Left lung (tissue), 10 donors: ENCODE results near the gene KIAA0408. TPM values are rescaled to one million over a fixed set of nuclear protein-coding genes. Genes with fewer than 3 reads are reported as not detected.

Source experiments
- ATAC-seq: fragments of 200-7000 bp; cut with Tn5 transposase; one replicate; pipeline ENCODE4 v1.9.1; 2020; ENCODE audit warnings: moderate library complexity
- DNase-seq, 4 donors: peaks; one replicate each; pipeline ENCODE4 v3.0.0-alpha.2; 2013 to 2020
- H3K27ac ChIP-seq, 2 donors: fragments of 200-600 bp; sonication (generic) in 1 of 2; one replicate each; pipeline versions ENCODE4 v1.5.0 to v1.8.0; 2020 to 2021
- H3K27me3 ChIP-seq, 2 donors: fragments of 200-600 bp; sonication (generic) in 1 of 2; one replicate each; pipeline versions ENCODE4 v1.5.0 to v1.8.0; 2020 to 2021
- H3K36me3 ChIP-seq, 2 donors: fragments of 200-600 bp; sonication (generic) in 1 of 2; one replicate each; pipeline versions ENCODE4 v1.5.0 to v1.8.0; 2020 to 2021
- H3K4me1 ChIP-seq, 2 donors: fragments of 200-600 bp; one replicate each; pipeline ENCODE4 v1.8.0; 2021
- H3K4me3 ChIP-seq, 2 donors: fragments of 200-600 bp; sonication (generic) in 1 of 2; one replicate each; pipeline versions ENCODE4 v1.5.0 to v1.8.0; 2020 to 2021; ENCODE audit warnings: mild to moderate bottlenecking in 1 of 2
- H3K9me3 ChIP-seq, 2 donors: fragments of 200-600 bp; sonication (generic) in 1 of 2; one replicate each; pipeline versions ENCODE4 v1.5.0 to v1.8.0; 2020 to 2021
- intact Hi-C, 2 donors: fragments of 100-400 bp; cut with DNase I; formaldehyde crosslinking; loops; one replicate each; pipeline versions ENCODE4 v1.11.2 to v1.14.2; 2022
- polyA plus RNA-seq, 6 donors: library from polyadenylated mRNA; unstranded; fragments of 120-200 nt; gene quantifications; one replicate each; pipeline ENCODE4 v1.2.1, GENCODE V29; 2013; ENCODE audit not compliant: insufficient read length in 6 of 6
- total RNA-seq, 2 donors: library from RNA; stranded (reverse); fragmentation: NEBNext Ultra II Directional; extraction: Animal tissue kit (Norgen Biotek cat#: 25700); gene quantifications; one replicate each; pipeline ENCODE4 v1.2.1, GENCODE V29; 2021
- TF ChIP-seq, protein P1 (sequence below), 2 donors: fragments of 200-600 bp; sonication (generic) in 1 of 2; IDR thresholded peaks; one replicate each; pipeline versions ENCODE4 v1.5.0 to v1.8.0; 2021; ENCODE audit warnings: antibody characterized with exemption in 2 of 2
- donor health status: DM: no; HTN: yes; CAD: no.
- donor health status: DM: no; HTN: no; CAD: no.

The KIAA0408 gene
- total and polyA plus RNA-seq, 8 donors, result 19.1 to 53.4 (median 39.5) TPM

DNA sequence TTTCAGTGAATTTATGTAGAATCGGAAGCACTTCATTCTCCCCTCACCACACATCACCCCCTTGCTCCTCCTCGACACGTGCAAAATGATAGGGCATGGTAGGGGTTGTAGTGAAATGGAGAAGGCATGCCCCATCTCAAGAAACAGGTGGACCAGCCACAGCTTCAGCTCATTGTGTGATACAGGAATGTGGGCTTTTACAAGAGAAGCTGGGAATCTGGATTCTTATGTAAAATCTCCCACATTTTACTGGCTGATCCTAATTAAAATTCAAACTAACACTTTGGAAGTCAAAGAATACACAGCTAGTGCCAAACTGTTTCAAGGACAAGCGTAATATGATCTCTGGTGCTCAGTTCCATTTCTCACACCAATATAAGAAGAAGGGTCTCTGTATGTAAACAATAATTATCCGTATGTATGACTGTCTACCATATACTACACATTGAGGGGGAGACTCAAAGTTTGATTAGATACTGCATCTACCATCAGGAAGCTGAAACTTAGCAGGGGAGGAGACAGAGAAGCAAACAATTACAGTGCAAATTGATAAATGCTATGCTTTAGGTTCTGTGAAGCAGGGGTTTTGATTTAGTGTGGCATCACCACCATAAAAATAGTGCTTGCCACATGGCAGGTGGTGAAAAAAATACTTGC lies 24.3 kb upstream of the KIAA0408 start:
- intact Hi-C loops, result no loop called here
- Histone ChIP-seq H3K4me1 (peaks cover 0 to 11% of the 10 kb centered on the region in 2 donors), H3K27ac (peak overlapping the region; percentile 37 to 47), H3K4me3 (no peak overlapping the region), H3K9me3 (no peaks in the 10 kb centered on the region), H3K27me3 (no peaks in the 10 kb centered on the region), H3K36me3 (no peaks in the 10 kb centered on the region)
- TF ChIP-seq, protein P1, sequence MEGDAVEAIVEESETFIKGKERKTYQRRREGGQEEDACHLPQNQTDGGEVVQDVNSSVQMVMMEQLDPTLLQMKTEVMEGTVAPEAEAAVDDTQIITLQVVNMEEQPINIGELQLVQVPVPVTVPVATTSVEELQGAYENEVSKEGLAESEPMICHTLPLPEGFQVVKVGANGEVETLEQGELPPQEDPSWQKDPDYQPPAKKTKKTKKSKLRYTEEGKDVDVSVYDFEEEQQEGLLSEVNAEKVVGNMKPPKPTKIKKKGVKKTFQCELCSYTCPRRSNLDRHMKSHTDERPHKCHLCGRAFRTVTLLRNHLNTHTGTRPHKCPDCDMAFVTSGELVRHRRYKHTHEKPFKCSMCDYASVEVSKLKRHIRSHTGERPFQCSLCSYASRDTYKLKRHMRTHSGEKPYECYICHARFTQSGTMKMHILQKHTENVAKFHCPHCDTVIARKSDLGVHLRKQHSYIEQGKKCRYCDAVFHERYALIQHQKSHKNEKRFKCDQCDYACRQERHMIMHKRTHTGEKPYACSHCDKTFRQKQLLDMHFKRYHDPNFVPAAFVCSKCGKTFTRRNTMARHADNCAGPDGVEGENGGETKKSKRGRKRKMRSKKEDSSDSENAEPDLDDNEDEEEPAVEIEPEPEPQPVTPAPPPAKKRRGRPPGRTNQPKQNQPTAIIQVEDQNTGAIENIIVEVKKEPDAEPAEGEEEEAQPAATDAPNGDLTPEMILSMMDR (IDR thresholded peaks at IDR 0.05), result no peak
- DNase-seq (no peak), ATAC-seq (no peak)

DNA sequence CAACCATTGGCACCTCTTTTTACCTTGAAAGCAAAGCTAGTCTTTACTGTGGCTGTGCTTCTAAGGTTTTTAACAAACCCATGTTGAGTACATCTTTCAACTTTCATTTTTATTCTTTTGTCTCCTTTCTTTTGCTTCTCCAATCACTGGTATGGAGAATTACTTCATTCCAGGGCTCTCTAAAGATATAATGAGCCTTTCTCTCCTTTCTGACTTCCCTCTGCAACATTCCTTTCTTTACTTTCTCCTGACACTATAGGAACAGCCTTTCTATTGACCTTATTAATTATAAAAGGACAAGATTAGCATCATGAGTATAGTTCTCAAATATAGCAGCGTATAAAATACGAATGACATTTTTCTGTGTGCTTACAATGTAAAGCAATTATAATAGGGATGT lies 23.1 kb upstream of the KIAA0408 start:
- intact Hi-C loops, result no loop called here

DNA sequence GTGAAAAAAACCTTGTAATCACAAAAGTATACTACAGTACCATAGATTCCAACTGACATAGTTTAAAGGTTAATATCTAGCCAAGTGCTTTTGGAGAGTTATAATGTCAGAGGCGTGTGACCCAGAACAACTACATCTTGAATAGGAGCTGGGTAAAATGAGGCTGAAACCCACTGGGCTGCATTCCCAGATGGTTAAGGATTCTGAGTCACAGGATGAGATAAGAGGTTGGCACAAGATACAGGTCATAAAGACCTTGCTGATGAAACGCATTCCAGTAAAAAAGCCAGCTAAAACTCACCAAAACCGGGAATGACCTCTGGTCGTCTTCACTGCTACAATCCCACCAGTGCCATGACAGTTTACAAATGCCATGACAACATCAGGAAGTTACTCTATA lies 22.4 kb upstream of the KIAA0408 start:
- no peaks in the 10 kb centered on the region for H3K27me3 ChIP-seq
- H3K4me3 ChIP-seq, result no peak overlapping the region
- peaks cover 0 to 11% of the 10 kb centered on the region in 2 donors for H3K4me1 ChIP-seq
- intact Hi-C loops, result no loop called here
- ATAC-seq (peak; percentile 70), DNase-seq (no peak)
- TF ChIP-seq, protein P1 (IDR thresholded peaks at IDR 0.05), result no peak
- no peaks in the 10 kb centered on the region for H3K36me3 ChIP-seq
- H3K27ac ChIP-seq, result peak overlapping the region; percentile 9 to 30
- H3K9me3 ChIP-seq, result no peaks in the 10 kb centered on the region

More for the DNA sequence above, 23.1 kb upstream of the KIAA0408 start:
- Histone ChIP-seq H3K9me3 (no peaks in the 10 kb centered on the region), H3K36me3 (no peaks in the 10 kb centered on the region), H3K27ac (peak overlapping the region; percentile 9 to 30), H3K4me3 (no peak overlapping the region), H3K27me3 (no peaks in the 10 kb centered on the region), H3K4me1 (peaks cover 0 to 11% of the 10 kb centered on the region in 2 donors)
- ATAC-seq (no peak), DNase-seq (no peak)
- TF ChIP-seq, protein P1 (IDR thresholded peaks at IDR 0.05), result no peak

DNA sequence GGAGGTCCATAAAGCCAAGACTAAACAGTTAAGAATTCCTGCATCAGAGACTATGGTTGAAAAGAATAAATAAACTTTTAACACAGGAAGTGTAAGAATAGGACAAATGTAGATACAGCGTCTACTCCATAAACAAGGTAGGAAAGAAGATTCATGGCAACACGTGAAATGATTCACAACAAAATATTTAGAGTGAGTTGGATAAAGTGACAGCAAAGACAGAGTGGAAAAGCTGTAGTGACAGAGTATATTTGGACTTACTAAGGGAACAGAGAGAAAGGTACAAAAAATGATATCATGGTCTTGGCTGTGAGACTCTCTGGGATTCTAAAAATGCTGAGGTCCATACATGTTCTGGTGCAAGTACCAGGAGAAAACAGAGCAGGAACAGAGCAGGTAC lies 21.9 kb upstream of the KIAA0408 start:
- Histone ChIP-seq H3K36me3 (no peaks in the 10 kb centered on the region), H3K4me3 (no peak overlapping the region), H3K9me3 (no peaks in the 10 kb centered on the region), H3K27me3 (no peaks in the 10 kb centered on the region), H3K4me1 (peaks cover 0 to 11% of the 10 kb centered on the region in 2 donors), H3K27ac (no peak overlapping the region)
- TF ChIP-seq, protein P1 (IDR thresholded peaks at IDR 0.05), result no peak
- no peak for ATAC-seq
- no peak for DNase-seq
- intact Hi-C loops, result no loop called here

DNA sequence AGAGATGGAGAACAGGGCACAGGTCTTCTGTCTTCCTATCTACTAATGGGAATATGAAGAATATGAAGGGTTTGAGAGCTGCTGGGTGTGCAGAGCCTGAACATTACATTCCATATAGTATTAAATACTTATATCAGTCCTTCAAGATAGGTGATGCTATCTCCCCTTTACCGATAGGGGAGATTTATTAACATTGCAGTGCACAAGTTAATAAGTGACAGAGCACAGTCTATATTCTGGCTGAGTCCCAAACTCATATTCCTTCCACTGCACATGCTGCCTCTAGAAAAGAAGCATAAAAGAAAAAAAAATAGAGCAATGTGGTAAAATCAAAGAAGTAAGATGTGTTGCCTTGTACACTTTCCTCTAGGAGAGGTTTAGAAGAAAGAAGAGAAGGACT lies 18.5 kb upstream of the KIAA0408 start:
- no peak for DNase-seq

More for the DNA sequence above, 18.5 kb upstream of the KIAA0408 start:
- intact Hi-C loops, result no loop called here
- Histone ChIP-seq H3K4me3 (no peak overlapping the region), H3K9me3 (peaks cover 0 to 6% of the 10 kb centered on the region in 2 donors), H3K36me3 (no peaks in the 10 kb centered on the region), H3K27me3 (no peaks in the 10 kb centered on the region), H3K4me1 (no peaks in the 10 kb centered on the region), H3K27ac (no peak overlapping the region)
- ATAC-seq, result no peak
- TF ChIP-seq, protein P1 (IDR thresholded peaks at IDR 0.05), result no peak
